Lower lobe of right lung (tissue), 2 donors: ENCODE measurements around the gene DNAJC18. TPM values are rescaled to one million over a fixed set of nuclear protein-coding genes. Genes with fewer than 3 reads are reported as not detected.
"Not testable (repeated sequence)": the region's sequence is repeated elsewhere in the genome, so short reads cannot be mapped to it uniquely, and the experiment has no call there.

ENCODE experiments used
- ATAC-seq, 2 donors: fragments of 200-7000 bp; cut with Tn5 transposase; one replicate each; pipeline ENCODE4 v1.9.1; 2020 to 2022; ENCODE audit warnings: mild to moderate bottlenecking in 2 of 2, moderate library complexity in 2 of 2
- DNase-seq: peaks from one replicate; pipeline ENCODE4 v3.0.0-alpha.2; 2020
- H3K27ac ChIP-seq: fragments of 200-600 bp; one replicate; pipeline ENCODE4 v1.8.0; 2022
- H3K27me3 ChIP-seq: fragments of 200-600 bp; one replicate; pipeline ENCODE4 v1.8.0; 2022; ENCODE audit warnings: low read depth
- H3K36me3 ChIP-seq: fragments of 200-600 bp; one replicate; pipeline ENCODE4 v1.8.0; 2022; ENCODE audit warnings: mild to moderate bottlenecking
- H3K4me1 ChIP-seq: fragments of 200-600 bp; one replicate; pipeline ENCODE4 v1.8.0; 2022
- H3K4me3 ChIP-seq: fragments of 200-600 bp; one replicate; pipeline ENCODE4 v1.8.0; 2022; ENCODE audit warnings: mild to moderate bottlenecking
- H3K9me3 ChIP-seq: fragments of 200-600 bp; one replicate; pipeline ENCODE4 v1.8.0; 2022
- intact Hi-C: fragments of 100-400 bp; cut with DNase I; formaldehyde crosslinking; loops from one replicate; pipeline ENCODE4 v1.11.0; 2022
- long read RNA-seq: library from polyadenylated mRNA; unstranded; transcript quantifications from one replicate; pipeline ENCODE4 v2.0.0, GENCODE V29; 2021
- total RNA-seq: library from RNA; stranded (reverse); fragmentation: NEBNext Ultra II Directional; extraction: Animal tissue kit (Norgen Biotek cat#: 25700); gene quantifications from one replicate; pipeline ENCODE4 v1.2.1, GENCODE V29; 2021
- TF ChIP-seq, protein P1 (sequence below): fragments of 200-600 bp; IDR thresholded peaks from one replicate; pipeline ENCODE4 v1.8.0; 2022; ENCODE audit warnings: antibody characterized with exemption, mild to moderate bottlenecking
- donor health status: DM: no; HTN: yes; CAD: no; lungs with severe emphysema.

DNAJC18 gene
- total RNA-seq = 10.0 TPM
- long read RNA-seq, full-length matches to known transcripts = 6 of 11 reads
- long read RNA-seq, partial matches to known transcripts = 2 of 11 reads
- long read RNA-seq, other reads (novel, unspliced or antisense) = 3 of 11 reads

DNA sequence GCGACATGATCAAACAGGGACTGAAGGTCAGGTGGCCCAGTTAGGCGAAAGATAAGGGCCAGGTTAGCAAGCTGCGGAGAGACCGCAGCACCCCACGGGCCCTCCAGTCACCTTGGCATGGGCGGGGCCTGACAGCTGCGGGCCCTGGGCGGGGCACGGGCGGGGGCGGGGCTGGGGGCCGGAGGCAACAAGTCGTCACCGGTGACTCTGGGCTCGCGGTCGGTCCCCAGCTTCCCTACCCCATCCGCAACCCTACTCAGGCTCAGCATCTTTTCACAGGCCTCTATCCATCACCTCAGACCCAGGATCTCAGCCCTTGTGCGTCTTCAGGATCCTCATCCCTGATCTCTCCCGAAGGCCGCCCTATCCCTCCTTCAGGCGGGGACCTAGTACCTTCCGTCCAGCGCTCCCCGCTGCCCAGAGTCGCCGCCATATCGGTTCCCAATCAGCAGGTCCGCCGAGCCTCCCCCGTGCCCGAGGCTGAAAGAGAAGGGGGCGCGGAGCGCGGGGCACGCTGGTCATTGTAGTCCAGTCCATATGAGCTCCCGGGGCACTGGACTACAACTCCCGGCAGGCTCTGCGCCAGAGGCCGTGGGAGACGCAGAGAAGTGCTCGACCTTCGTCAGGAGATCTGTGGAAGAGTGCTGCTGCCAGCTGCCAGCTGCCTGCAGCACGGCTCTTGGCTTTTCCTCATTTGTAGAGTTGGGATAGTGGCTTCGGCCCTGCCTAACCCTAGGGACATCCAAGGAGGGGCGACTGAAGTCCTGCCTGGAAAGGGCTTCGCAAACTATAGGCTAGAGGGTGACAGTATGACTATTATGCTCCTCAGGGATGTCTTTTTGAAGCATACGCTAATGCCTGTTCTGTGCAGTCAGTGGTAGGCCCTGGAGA lies at the start of gene DNAJC18:
Gene DNAJC18, minus strand, starts transcription at position 513 of the 891 bp plus-strand sequence. Its CDS starts 80 bp downstream, at position 433.
- intact Hi-C loops = no loop called here

DNA sequence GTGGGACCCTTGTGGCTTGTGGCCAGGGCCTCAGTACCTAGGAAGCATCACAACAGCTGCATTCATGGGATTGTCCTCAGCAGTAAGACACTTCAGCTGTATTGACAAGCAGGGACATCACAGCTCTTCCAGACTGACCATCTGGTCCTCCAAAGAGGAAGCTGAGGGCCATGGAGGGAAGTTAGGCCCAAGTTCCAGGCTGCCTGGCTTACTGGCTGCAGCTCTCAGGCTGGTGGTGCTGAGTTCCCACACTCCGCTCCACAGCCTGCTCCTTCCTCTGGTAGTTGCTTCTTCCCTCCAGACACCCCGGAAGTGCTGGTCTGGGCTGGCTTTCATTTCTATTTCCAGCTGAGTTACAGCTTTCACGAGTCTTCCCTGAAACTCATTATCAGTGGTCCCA lies 48.9 kb upstream of the DNAJC18 start:
- H3K4me1 ChIP-seq = peaks cover 26% of the 10 kb centered on the region
- H3K4me3 ChIP-seq = no peak overlapping the region
- no peaks in the 10 kb centered on the region for H3K9me3 ChIP-seq
- H3K27ac ChIP-seq = peak overlapping the region; percentile 74
- TF ChIP-seq, protein P1, sequence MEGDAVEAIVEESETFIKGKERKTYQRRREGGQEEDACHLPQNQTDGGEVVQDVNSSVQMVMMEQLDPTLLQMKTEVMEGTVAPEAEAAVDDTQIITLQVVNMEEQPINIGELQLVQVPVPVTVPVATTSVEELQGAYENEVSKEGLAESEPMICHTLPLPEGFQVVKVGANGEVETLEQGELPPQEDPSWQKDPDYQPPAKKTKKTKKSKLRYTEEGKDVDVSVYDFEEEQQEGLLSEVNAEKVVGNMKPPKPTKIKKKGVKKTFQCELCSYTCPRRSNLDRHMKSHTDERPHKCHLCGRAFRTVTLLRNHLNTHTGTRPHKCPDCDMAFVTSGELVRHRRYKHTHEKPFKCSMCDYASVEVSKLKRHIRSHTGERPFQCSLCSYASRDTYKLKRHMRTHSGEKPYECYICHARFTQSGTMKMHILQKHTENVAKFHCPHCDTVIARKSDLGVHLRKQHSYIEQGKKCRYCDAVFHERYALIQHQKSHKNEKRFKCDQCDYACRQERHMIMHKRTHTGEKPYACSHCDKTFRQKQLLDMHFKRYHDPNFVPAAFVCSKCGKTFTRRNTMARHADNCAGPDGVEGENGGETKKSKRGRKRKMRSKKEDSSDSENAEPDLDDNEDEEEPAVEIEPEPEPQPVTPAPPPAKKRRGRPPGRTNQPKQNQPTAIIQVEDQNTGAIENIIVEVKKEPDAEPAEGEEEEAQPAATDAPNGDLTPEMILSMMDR = no peak
- ATAC-seq (peak; percentile 52 to 75), DNase-seq (peak; percentile 72)
- H3K36me3 ChIP-seq = no peaks in the 10 kb centered on the region
- intact Hi-C loops = no loop called here
- H3K27me3 ChIP-seq = no peaks in the 10 kb centered on the region

More for the DNA sequence above, at the start of gene DNAJC18:
- ATAC-seq (peak; percentile 99), DNase-seq (peak; percentile 97)
- Histone ChIP-seq H3K9me3 (no peaks in the 10 kb centered on the region), H3K4me3 (peak within 1 kb of the TSS; percentile 83), H3K27me3 (no peaks in the 10 kb centered on the region), H3K4me1 (peaks cover 16% of the 10 kb centered on the region), H3K27ac (peak within 1 kb of the TSS; percentile 96), H3K36me3 (no peaks in the 10 kb centered on the region)
- TF ChIP-seq, protein P1 = no peak

DNA sequence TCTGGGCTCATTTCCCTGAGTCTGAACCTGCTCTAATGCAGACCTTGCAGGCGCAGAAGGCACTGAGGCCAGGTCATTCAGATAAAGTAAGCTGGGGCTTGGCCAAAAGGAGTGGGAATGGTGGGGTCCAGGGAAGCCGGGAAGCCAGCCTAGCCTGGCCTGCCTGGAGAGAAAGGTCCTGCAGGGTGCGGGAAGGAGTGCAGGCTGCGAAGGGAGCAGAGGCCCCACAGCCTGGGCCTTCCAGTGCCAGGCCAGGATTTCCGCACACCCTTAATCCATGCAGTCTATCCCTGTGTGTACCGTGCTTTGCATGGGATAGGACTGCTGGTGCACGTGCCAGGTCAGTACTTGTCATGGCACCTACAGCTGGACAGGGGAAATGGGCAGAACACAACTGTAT lies 46.9 kb upstream of the DNAJC18 start:
- DNase-seq (no peak), ATAC-seq (no peak)
- H3K9me3 ChIP-seq = no peaks in the 10 kb centered on the region
- H3K27me3 ChIP-seq = no peaks in the 10 kb centered on the region
- intact Hi-C loops = no loop called here
- H3K4me1 ChIP-seq = peaks cover 33% of the 10 kb centered on the region
- no peak overlapping the region for H3K27ac ChIP-seq
- no peaks in the 10 kb centered on the region for H3K36me3 ChIP-seq
- H3K4me3 ChIP-seq = no peak overlapping the region
- TF ChIP-seq, protein P1 = no peak

DNA sequence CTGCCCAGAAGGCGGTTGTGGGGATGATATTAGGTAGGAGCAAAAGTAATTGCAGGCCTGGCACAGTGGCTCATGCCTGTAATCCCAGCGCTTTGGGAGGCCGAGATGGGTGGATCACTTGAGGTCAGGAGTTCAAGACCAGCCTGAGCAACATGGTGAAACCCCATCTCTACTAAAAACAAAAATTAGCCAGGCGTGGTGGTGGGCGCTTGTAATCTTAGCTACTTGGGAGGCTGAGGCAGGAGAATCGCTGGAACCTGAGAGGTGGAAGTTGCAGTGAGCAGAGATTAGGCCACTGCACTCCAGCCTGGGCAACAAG lies 43.5 kb upstream of the DNAJC18 start:
- DNase-seq, H3K27me3 ChIP-seq, intact Hi-C loops, ATAC-seq, H3K9me3 ChIP-seq: not testable (repeated sequence)
- Histone ChIP-seq H3K27ac (peak overlapping the region; percentile 99), H3K4me1 (peaks cover 50% of the 10 kb centered on the region), H3K36me3 (peaks cover 30% of the 10 kb centered on the region), H3K4me3 (peak overlapping the region; percentile 76)

DNA sequence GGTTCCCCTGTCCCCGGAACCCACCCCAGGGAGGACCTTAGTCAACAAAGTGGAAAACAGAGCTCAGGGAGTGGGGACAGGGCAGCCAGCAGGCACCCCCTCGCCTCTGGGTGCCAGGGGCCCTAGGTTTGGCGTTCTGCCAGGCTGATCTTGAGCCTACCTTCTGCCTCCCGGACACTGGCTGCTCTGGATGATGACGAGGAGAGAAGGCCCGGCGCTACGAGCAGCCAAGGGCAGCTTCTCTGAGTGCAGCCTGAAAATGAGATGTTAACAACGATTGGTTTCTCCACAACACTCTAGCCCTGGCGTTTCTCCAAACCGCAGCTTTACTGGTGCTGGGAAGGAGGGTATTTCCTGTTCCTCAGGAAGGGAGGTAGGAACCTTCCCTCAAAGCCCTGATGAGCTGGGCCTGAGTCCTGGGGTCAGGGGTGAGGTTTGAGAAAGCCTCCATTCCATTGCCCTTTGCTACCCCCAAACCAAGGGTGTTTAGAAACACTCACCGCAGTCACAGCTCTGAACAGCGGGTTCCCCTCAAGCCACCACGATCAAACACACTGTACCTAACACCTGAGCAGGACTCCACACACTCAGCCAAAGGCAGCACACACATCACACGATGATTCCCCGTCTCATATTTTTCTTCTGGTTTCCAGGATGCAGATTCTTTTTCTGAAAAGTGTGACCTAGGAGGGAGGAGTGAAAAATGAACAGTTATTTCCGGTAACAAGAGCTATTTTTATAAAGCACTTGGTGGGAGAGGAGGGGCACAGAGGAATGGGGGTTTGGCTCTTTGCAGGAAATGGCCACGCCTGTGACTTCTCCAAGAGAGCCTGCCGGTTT lies 42.9 kb upstream of the DNAJC18 start, which contains the start of gene STING1:
Gene STING1, minus strand, starts transcription at position 709 of the 840 bp plus-strand sequence. CDS start 1,054 bp downstream, outside the sequence.
- peak; percentile 91 for DNase-seq
- intact Hi-C loops = no loop called here

More for the DNA sequence above, 42.9 kb upstream of the DNAJC18 start, which contains the start of gene STING1:
- Histone ChIP-seq H3K4me3 (peak within 1 kb of the TSS; percentile 76), H3K27me3 (no peaks in the 10 kb centered on the region), H3K4me1 (peaks cover 50% of the 10 kb centered on the region), H3K36me3 (peaks cover 36% of the 10 kb centered on the region), H3K27ac (peak within 1 kb of the TSS; percentile 99), H3K9me3 (no peaks in the 10 kb centered on the region)
- TF ChIP-seq, protein P1 = no peak
- peak; percentile 87 to 90 for ATAC-seq
